SK-N-SH (cell line): Measurements from ENCODE around the gene SEPSECS. TPM values are rescaled to one million over a fixed set of nuclear protein-coding genes. Genes with fewer than 3 reads are reported as not detected.

Experiments
- CTCF ChIA-PET: fragments of 300-600, 350-600 bp; formaldehyde crosslinking; extraction: SDS; loops from one replicate; lab custom pipeline; 2021; lab: Yijun Ruan, JAX
- POLR2A ChIA-PET: fragments of 350-600 bp; sonication (Branson Sonifier 250); formaldehyde crosslinking; extraction: SDS; loops from one replicate; lab custom pipeline; 2020; ENCODE audit warnings: antibody characterized with exemption, inconsistent platforms; lab: Yijun Ruan, JAX
- DNase-seq: peaks from one replicate; pipeline ENCODE4 v3.0.0; 2012
- H2AFZ ChIP-seq: fragments of 200-600 bp; sonication (generic); 2 replicates; pipeline ENCODE4 v1.8.1; 2016; ENCODE audit warnings: antibody characterized with exemption, mild to moderate bottlenecking, low read depth
- H3F3A ChIP-seq: fragments of 200-600 bp; sonication (generic); replicated peaks from 2 replicates; pipeline ENCODE3; 2016; ENCODE audit warnings: antibody characterized with exemption, mild to moderate bottlenecking; ENCODE audit not compliant: insufficient read depth
- H3K27ac ChIP-seq, 2 experiments: fragments of 200-500 bp in 1 of 2; fragments of 200-600 bp in 1 of 2; sonication (Bioruptor generic) in 1 of 2; sonication (generic), shearing (Covaris generic) in 1 of 2; 2 replicates each; pipeline versions ENCODE4 v1.5.1 to v1.6.1; 2014 to 2016; ENCODE audit warnings: low read depth in 2 of 2, inconsistent platforms in 1 of 2, low read length in 1 of 2, mild to moderate bottlenecking in 1 of 2, mixed read lengths in 1 of 2
- H3K27me3 ChIP-seq: fragments of 200-600 bp; sonication (generic), shearing (Covaris generic); 2 replicates; pipeline ENCODE4 v1.6.1; 2016; ENCODE audit warnings: mixed run types; ENCODE audit not compliant: insufficient read depth
- H3K36me3 ChIP-seq, 2 experiments: fragments of 200-500 bp in 1 of 2; fragments of 200-600 bp in 1 of 2; sonication (Bioruptor generic) in 1 of 2; sonication (generic) in 1 of 2; replicated peaks in 1 of 2; 2 replicates each; pipeline versions ENCODE3 to v1.5.1; 2014 to 2016; ENCODE audit warnings: low read length in 1 of 2, mild to moderate bottlenecking in 1 of 2; ENCODE audit not compliant: insufficient read depth in 2 of 2, control insufficient read depth in 1 of 2
- H3K4me1 ChIP-seq, 2 experiments: fragments of 200-500 bp in 1 of 2; fragments of 200-600 bp in 1 of 2; sonication (Bioruptor generic) in 1 of 2; sonication (generic), shearing (Covaris generic) in 1 of 2; 2 replicates each; pipeline versions ENCODE4 v1.5.1 to v1.6.1; 2014 to 2016; ENCODE audit warnings: low read depth in 1 of 2, low read length in 1 of 2, mixed run types in 1 of 2; ENCODE audit not compliant: insufficient read depth in 2 of 2, control insufficient read depth in 1 of 2
- H3K4me2 ChIP-seq: fragments of 200-600 bp; sonication (generic), shearing (Covaris generic); 2 replicates; pipeline ENCODE4 v1.6.1; 2017; ENCODE audit warnings: mixed run types
- H3K4me3 ChIP-seq, 2 experiments: fragments of 200-500 bp in 1 of 2; fragments of 200-600 bp in 1 of 2; sonication (Bioruptor generic) in 1 of 2; sonication (generic), shearing (Covaris generic) in 1 of 2; 2 replicates each; pipeline versions ENCODE4 v1.5.1 to v1.8.1; 2014 to 2016; ENCODE audit warnings: low read depth in 2 of 2, inconsistent platforms in 1 of 2, low read length in 1 of 2, mild to moderate bottlenecking in 1 of 2, mixed read lengths in 1 of 2, moderate library complexity in 1 of 2
- H3K79me2 ChIP-seq: fragments of 200-600 bp; sonication (generic); 2 replicates; pipeline ENCODE4 v1.8.1; 2017; ENCODE audit warnings: mild to moderate bottlenecking; ENCODE audit not compliant: insufficient read depth
- H3K9ac ChIP-seq: fragments of 200-600 bp; sonication (generic); 2 replicates; pipeline ENCODE4 v1.6.1; 2017; ENCODE audit warnings: mixed run types
- H3K9me2 ChIP-seq: fragments of 200-600 bp; sonication (generic); 2 replicates; pipeline ENCODE4 v1.6.1; 2017; ENCODE audit warnings: mixed run types
- H3K9me3 ChIP-seq: fragments of 200-600 bp; sonication (generic); 2 replicates; pipeline ENCODE4 v1.6.1; 2017; ENCODE audit warnings: mixed run types, mild to moderate bottlenecking, moderate library complexity
- H4K20me1 ChIP-seq: fragments of 200-600 bp; sonication (generic); 2 replicates; pipeline ENCODE4 v1.6.1; 2017; ENCODE audit warnings: mild to moderate bottlenecking, mixed run types; ENCODE audit not compliant: insufficient read depth
- CHD2 ChIP-seq: fragments of 150-350 bp; IDR thresholded peaks from 2 replicates; pipeline ENCODE4 v1.6.1; 2018; ENCODE audit warnings: low read length; ENCODE audit not compliant: partially characterized antibody
- ELF1 ChIP-seq: IDR thresholded peaks from 2 replicates; pipeline ENCODE4 v1.4.0; 2012
- EP300 ChIP-seq, 2 experiments: IDR thresholded peaks; 2 replicates each; pipeline versions ENCODE4 v1.4.0 to v1.6.1; 2012; ENCODE audit warnings: borderline replicate concordance in 1 of 2, low read depth in 1 of 2, low read length in 1 of 2
- EZH2phosphoT487 ChIP-seq: fragments of 200-600 bp; sonication (generic); IDR thresholded peaks from 2 replicates; pipeline ENCODE4 v1.6.1; 2017; ENCODE audit warnings: low read depth, mixed run types, mild to moderate bottlenecking, antibody characterized with exemption, moderate library complexity, borderline replicate concordance
- FOXM1 ChIP-seq: IDR thresholded peaks from 2 replicates; pipeline ENCODE4 v1.4.0; 2012; ENCODE audit warnings: low read depth, mild to moderate bottlenecking
- IRF3 ChIP-seq: fragments of 150-350 bp; IDR thresholded peaks from 2 replicates; pipeline ENCODE4 v1.6.1; 2016; ENCODE audit warnings: mild to moderate bottlenecking, low read depth, low read length
- MXI1 ChIP-seq: IDR thresholded peaks from 2 replicates; pipeline ENCODE4 v1.6.1; 2012; ENCODE audit warnings: mild to moderate bottlenecking, low read depth, low read length, improper control_type of control experiment
- NFIC ChIP-seq: IDR thresholded peaks from 2 replicates; pipeline ENCODE4 v1.4.0; 2012; ENCODE audit warnings: borderline replicate concordance
- NRF1 ChIP-seq: IDR thresholded peaks from 2 replicates; pipeline ENCODE4 v1.6.1; 2012; ENCODE audit warnings: low read depth, mild to moderate bottlenecking, low read length
- RXRA ChIP-seq: IDR thresholded peaks from 2 replicates; pipeline ENCODE4 v1.4.0; 2012; ENCODE audit warnings: low read depth, mild to moderate bottlenecking, borderline replicate concordance
- TCF12 ChIP-seq: IDR thresholded peaks from 2 replicates; pipeline ENCODE4 v1.4.0; 2012
- USF1 ChIP-seq: IDR thresholded peaks from 2 replicates; pipeline ENCODE4 v1.4.0; 2012; ENCODE audit warnings: low read depth, borderline replicate concordance
- USF2 ChIP-seq: fragments of 150-350 bp; IDR thresholded peaks from 2 replicates; pipeline ENCODE4 v1.6.1; 2017; ENCODE audit warnings: antibody characterized with exemption, low read length, low read depth, borderline replicate concordance
- WGBS: methylation state at CpG from one replicate; pipeline ENCODE4 v1.1.6; 2017; ENCODE audit warnings: low lambda C conversion rate; 5-methylcytosine and 5-hydroxymethylcytosine counted together
- polyA plus RNA-seq, 3 experiments: library from polyadenylated mRNA; depleted of rRNA; stranded (reverse); fragments of >200 nt; gene quantifications; 2 replicates each; pipeline ENCODE4 v1.2.3, GENCODE V29; 2012
- TF ChIP-seq, protein P1 (sequence below): IDR thresholded peaks from 2 replicates; pipeline ENCODE4 v1.6.1; 2012; ENCODE audit warnings: mild to moderate bottlenecking, low read depth, low read length, moderate library complexity

The SEPSECS gene
- polyA plus RNA-seq, 1 of the 3 experiments (the other 2 are of a cell fraction), result 2.0 TPM

DNA sequence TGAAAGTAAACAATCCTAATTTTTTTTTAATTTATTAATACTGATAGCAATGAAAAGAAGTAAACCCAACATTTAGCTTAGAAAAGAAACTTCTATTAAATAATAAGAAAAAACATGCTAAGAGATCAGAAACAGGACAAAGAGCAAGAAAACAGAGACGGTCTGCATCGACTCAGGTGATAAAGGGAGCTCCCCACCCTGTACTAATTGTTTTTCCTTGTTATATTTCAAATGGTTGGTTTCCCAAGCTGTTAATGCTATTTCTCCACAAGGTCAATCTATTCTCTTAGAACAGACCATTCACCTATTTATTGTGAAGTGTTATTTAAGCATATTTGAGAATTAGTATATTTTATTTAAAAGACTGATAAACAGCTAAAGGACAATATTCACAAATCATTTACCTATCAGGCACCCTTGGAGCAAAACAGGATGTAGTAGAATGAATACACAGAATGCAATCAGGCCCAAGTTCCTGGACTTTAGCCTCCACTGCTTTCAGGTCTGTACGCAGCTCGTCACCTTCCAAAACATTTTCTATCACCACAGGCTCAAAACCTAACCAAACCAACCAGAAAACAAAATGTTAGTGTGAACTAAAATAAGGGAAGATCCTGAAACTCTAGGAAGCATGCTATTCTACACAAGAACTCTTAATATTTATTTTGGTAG lies 5.5 kb downstream of the SEPSECS start:
- Histone ChIP-seq H3F3A (peaks cover 7% of the 10 kb centered on the region), H3K9me2 (no peaks in the 10 kb centered on the region), H3K27ac (no peak overlapping the region), H3K9ac (no peak overlapping the region), H2AFZ (no peak overlapping the region), H3K79me2 (no peaks in the 10 kb centered on the region; the same call in 1 of the 2 replicates), H4K20me1 (no peaks in the 10 kb centered on the region), H3K4me2 (no peak overlapping the region), H3K4me3 (no peak overlapping the region), H3K4me1 (peaks cover 0 to 3% of the 10 kb centered on the region in 2 experiments; a peak in 2 of 4 replicates), H3K27me3 (no peaks in the 10 kb centered on the region), H3K9me3 (no peaks in the 10 kb centered on the region), H3K36me3 (peaks cover 21 to 30% of the 10 kb centered on the region in 2 experiments)
- WGBS, result 96% methylated on average over 4 of the region's 4 CpGs
- no peak for DNase-seq
- TF ChIP-seq TCF12, result no peak
- TF ChIP-seq NFIC, result no peak
- TF ChIP-seq ELF1, result no peak
- TF ChIP-seq USF1, result no peak
- TF ChIP-seq NRF1, result no peak
- TF ChIP-seq IRF3, result no peak
- no peak for TF ChIP-seq FOXM1
- TF ChIP-seq, protein P1, sequence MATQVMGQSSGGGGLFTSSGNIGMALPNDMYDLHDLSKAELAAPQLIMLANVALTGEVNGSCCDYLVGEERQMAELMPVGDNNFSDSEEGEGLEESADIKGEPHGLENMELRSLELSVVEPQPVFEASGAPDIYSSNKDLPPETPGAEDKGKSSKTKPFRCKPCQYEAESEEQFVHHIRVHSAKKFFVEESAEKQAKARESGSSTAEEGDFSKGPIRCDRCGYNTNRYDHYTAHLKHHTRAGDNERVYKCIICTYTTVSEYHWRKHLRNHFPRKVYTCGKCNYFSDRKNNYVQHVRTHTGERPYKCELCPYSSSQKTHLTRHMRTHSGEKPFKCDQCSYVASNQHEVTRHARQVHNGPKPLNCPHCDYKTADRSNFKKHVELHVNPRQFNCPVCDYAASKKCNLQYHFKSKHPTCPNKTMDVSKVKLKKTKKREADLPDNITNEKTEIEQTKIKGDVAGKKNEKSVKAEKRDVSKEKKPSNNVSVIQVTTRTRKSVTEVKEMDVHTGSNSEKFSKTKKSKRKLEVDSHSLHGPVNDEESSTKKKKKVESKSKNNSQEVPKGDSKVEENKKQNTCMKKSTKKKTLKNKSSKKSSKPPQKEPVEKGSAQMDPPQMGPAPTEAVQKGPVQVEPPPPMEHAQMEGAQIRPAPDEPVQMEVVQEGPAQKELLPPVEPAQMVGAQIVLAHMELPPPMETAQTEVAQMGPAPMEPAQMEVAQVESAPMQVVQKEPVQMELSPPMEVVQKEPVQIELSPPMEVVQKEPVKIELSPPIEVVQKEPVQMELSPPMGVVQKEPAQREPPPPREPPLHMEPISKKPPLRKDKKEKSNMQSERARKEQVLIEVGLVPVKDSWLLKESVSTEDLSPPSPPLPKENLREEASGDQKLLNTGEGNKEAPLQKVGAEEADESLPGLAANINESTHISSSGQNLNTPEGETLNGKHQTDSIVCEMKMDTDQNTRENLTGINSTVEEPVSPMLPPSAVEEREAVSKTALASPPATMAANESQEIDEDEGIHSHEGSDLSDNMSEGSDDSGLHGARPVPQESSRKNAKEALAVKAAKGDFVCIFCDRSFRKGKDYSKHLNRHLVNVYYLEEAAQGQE, result no peak
- no peak for TF ChIP-seq RXRA
- no peak for TF ChIP-seq EZH2phosphoT487
- no peak for TF ChIP-seq USF2
- no peak for TF ChIP-seq CHD2
- no peak for TF ChIP-seq EP300 (IDR thresholded peaks at IDR 0.05; ENCODE audit: borderline replicate concordance in 1 of 2, low read depth in 1 of 2, low read length in 1 of 2)
- TF ChIP-seq MXI1, result no peak
- CTCF ChIA-PET, result interaction anchor here (1.0 to 1.3 kb wide), 2 partner anchors 11 to 174 kb away, joined by 5 to 6 read pairs; no protein-coding TSS in a partner anchor
- POLR2A ChIA-PET, result no interaction called here
